Smooth muscle cell (in vitro differentiated cells): ENCODE measurements around the gene AP5S1. TPM values are rescaled to one million over a fixed set of nuclear protein-coding genes. Genes with fewer than 3 reads are reported as not detected.
"Not testable (repeated sequence)": the region's sequence is repeated elsewhere in the genome, so short reads cannot be mapped to it uniquely, and the experiment has no call there.

Experiments used
- DNase-seq: peaks from one replicate; lab custom pipeline; 2025; ENCODE audit not compliant: unreplicated experiment; lab: John Stamatoyannopoulos, UW
- H2AFZ ChIP-seq: fragments of 200-600 bp; sonication (generic); 2 replicates; pipeline ENCODE4 v1.6.0; 2016; ENCODE audit warnings: antibody characterized with exemption, low read depth, mild to moderate bottlenecking
- H3F3A ChIP-seq: fragments of 200-600 bp; sonication (generic); 2 replicates; pipeline ENCODE4 v1.6.0; 2017; ENCODE audit warnings: antibody characterized with exemption, low read depth
- H3K27ac ChIP-seq: fragments of 200-600 bp; sonication (generic); 2 replicates; pipeline ENCODE4 v1.5.1; 2016; ENCODE audit warnings: low read depth, mild to moderate bottlenecking
- H3K27me3 ChIP-seq: fragments of 200-600 bp; sonication (generic); 2 replicates; pipeline ENCODE4 v1.6.1; 2016; ENCODE audit warnings: low read depth, mild to moderate bottlenecking
- H3K36me3 ChIP-seq: fragments of 200-600 bp; sonication (generic); 2 replicates; pipeline ENCODE4 v1.5.1; 2016; ENCODE audit warnings: low read depth
- H3K4me1 ChIP-seq: fragments of 200-600 bp; sonication (generic); 2 replicates; pipeline ENCODE4 v1.5.1; 2016; ENCODE audit warnings: low read depth
- H3K4me2 ChIP-seq: fragments of 200-600 bp; sonication (generic); 2 replicates; pipeline ENCODE4 v1.6.0; 2016; ENCODE audit warnings: mild to moderate bottlenecking
- H3K4me3 ChIP-seq: fragments of 200-600 bp; sonication (generic); 2 replicates; pipeline ENCODE4 v1.5.1; 2016; ENCODE audit warnings: mild to moderate bottlenecking
- H3K79me2 ChIP-seq: fragments of 200-600 bp; sonication (generic); 2 replicates; pipeline ENCODE4 v1.6.0; 2016; ENCODE audit warnings: low read depth, mild to moderate bottlenecking
- H3K9ac ChIP-seq: fragments of 200-600 bp; sonication (generic); 2 replicates; pipeline ENCODE4 v1.6.0; 2016; ENCODE audit warnings: low read depth
- H3K9me3 ChIP-seq: fragments of 200-600 bp; sonication (generic); replicated peaks from 2 replicates; pipeline ENCODE4 v1.5.1; 2016; ENCODE audit warnings: low read depth
- H4K20me1 ChIP-seq: fragments of 200-600 bp; sonication (generic); 2 replicates; pipeline ENCODE4 v1.6.0; 2016; ENCODE audit warnings: low read depth
- WGBS: methylation state at CpG from one replicate; pipeline ENCODE4 v1.1.7; 2016; ENCODE audit warnings: low lambda C conversion rate; 5-methylcytosine and 5-hydroxymethylcytosine counted together
- polyA plus RNA-seq: library from polyadenylated mRNA; unstranded; fragments of >200 nt; fragmentation: Nextera tagmentation; extraction: Ambion mirVana; gene quantifications from 2 replicates; pipeline ENCODE4 v1.2.1, GENCODE V29; 2016
- total RNA-seq: library from RNA; depleted of rRNA; stranded (reverse); fragments of >200 nt; gene quantifications from 2 replicates; pipeline ENCODE4 v1.2.3, GENCODE V29; 2014
- TF ChIP-seq, protein P1 (sequence below): fragments of 200-600 bp; sonication (generic); IDR thresholded peaks from 2 replicates; pipeline ENCODE4 v1.5.1; 2017; ENCODE audit warnings: borderline replicate concordance, mild to moderate bottlenecking, antibody characterized with exemption; ENCODE audit not compliant: insufficient read depth, poor library complexity, severe bottlenecking

Gene AP5S1
- total and polyA plus RNA-seq, 2 experiments from 2014 or later, result 3.1 to 14.7 TPM

DNA sequence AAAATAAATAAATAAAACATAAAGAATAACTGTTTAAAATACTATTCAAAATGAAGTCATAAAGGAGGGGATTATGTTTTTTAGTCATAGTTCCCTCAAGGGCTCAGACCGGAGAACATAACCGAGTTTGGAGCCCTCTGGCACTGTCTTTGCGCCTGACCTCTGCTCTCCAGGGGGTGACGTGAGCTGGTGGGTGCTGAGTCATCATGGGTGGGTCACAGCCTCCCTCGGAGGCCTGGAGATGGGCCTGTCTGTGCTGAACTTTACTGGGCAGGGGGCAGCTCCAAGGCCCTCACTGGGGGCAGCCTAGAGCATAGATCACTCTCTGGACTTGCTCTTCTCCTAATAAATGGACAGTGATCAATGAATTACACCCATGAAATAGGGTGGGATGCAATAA is 23.1 kb downstream of the AP5S1 start:
- H3K4me2 ChIP-seq, result no peak overlapping the region
- H3K36me3 ChIP-seq, result no peaks in the 10 kb centered on the region
- no peak overlapping the region for H2AFZ ChIP-seq
- WGBS, result 18% methylated on average over 5 of the region's 5 CpGs
- DNase-seq, result no peak
- peaks cover 7% of the 10 kb centered on the region for H4K20me1 ChIP-seq
- H3K27me3 ChIP-seq, result no peaks in the 10 kb centered on the region
- TF ChIP-seq, protein P1, sequence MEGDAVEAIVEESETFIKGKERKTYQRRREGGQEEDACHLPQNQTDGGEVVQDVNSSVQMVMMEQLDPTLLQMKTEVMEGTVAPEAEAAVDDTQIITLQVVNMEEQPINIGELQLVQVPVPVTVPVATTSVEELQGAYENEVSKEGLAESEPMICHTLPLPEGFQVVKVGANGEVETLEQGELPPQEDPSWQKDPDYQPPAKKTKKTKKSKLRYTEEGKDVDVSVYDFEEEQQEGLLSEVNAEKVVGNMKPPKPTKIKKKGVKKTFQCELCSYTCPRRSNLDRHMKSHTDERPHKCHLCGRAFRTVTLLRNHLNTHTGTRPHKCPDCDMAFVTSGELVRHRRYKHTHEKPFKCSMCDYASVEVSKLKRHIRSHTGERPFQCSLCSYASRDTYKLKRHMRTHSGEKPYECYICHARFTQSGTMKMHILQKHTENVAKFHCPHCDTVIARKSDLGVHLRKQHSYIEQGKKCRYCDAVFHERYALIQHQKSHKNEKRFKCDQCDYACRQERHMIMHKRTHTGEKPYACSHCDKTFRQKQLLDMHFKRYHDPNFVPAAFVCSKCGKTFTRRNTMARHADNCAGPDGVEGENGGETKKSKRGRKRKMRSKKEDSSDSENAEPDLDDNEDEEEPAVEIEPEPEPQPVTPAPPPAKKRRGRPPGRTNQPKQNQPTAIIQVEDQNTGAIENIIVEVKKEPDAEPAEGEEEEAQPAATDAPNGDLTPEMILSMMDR, result no peak
- no peak overlapping the region for H3K4me3 ChIP-seq
- peaks cover 14% of the 10 kb centered on the region for H3K79me2 ChIP-seq
- H3K4me1 ChIP-seq, result peaks cover 4% of the 10 kb centered on the region
- no peak overlapping the region for H3K9ac ChIP-seq
- H3K9me3 ChIP-seq, result no peaks in the 10 kb centered on the region
- H3F3A ChIP-seq, result no peaks in the 10 kb centered on the region
- H3K27ac ChIP-seq, result peak overlapping the region; percentile 44

DNA sequence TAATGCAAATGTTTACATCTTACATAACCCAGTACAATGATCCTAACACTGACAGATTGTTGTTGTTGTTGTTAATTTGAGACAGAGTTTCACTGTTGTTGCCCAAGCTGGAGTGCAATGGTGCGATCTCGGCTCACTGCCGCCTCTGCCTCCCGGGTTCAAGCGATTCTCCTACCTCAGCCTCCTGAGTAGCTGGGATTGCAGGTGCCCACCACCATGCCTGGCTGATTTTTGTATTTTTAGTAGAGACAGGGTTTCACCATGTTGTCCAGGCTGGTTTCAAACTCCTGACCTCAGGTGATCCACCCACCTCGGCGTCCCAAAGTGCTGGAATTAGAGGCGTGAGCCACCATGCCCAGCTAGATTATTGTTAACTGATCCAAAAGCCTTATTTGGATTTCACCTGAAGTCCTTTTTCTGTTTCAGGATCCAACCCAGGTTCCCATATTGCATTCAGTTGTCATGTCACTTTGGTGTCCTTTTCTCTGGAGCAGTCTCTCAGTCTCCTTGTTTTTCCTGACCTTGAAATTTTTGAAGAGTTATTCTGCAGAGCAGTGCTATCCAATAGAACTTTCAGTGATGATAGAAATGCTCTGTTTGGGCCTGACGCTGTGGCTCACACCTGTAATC is 23.8 kb downstream of the AP5S1 start:
- Histone ChIP-seq H3K79me2 (peaks cover 21% of the 10 kb centered on the region), H4K20me1 (peaks cover 13% of the 10 kb centered on the region)
- H3K27ac ChIP-seq, H3K4me2 ChIP-seq, H3K4me1 ChIP-seq, H3K9me3 ChIP-seq, H3K4me3 ChIP-seq, DNase-seq, H3F3A ChIP-seq, H3K36me3 ChIP-seq, H3K9ac ChIP-seq, H2AFZ ChIP-seq, H3K27me3 ChIP-seq: not testable (repeated sequence)
- WGBS, result 95% methylated on average over 9 of the region's 9 CpGs

DNA sequence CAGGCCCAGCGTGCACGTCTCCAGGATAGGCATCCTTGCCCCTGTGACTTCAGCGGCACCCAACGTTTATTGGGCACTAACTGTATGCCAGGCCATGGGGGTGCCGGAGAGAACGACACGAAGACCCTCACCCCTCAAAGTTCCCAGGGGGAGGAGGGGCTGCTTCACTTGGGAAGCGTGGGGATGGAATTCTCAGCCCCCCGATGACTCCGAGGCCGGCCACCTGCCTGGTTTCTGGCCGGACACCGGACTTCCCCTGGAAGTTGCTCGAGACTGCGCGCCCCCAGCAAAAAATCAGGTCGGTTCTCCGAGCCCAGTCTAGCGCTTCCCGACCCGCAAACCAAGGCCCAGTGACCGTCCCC is 26.0 kb downstream of the AP5S1 start:
- TF ChIP-seq, protein P1, result no peak
- H3K9me3 ChIP-seq, result no peaks in the 10 kb centered on the region
- H3K4me3 ChIP-seq, result peak overlapping the region; percentile 97
- H3K36me3 ChIP-seq, result no peaks in the 10 kb centered on the region
- DNase-seq, result no peak
- H2AFZ ChIP-seq, result peak overlapping the region; percentile 94
- peak overlapping the region; percentile 86 for H3K9ac ChIP-seq
- no peaks in the 10 kb centered on the region for H3K27me3 ChIP-seq
- H3K4me2 ChIP-seq, result peak overlapping the region; percentile 97
- no peaks in the 10 kb centered on the region for H3F3A ChIP-seq
- peaks cover 4% of the 10 kb centered on the region for H3K4me1 ChIP-seq
- H4K20me1 ChIP-seq, result peaks cover 28% of the 10 kb centered on the region
- H3K79me2 ChIP-seq, result peaks cover 33% of the 10 kb centered on the region
- H3K27ac ChIP-seq, result no peak overlapping the region
- WGBS, result 2% methylated on average over 22 of the region's 22 CpGs

DNA sequence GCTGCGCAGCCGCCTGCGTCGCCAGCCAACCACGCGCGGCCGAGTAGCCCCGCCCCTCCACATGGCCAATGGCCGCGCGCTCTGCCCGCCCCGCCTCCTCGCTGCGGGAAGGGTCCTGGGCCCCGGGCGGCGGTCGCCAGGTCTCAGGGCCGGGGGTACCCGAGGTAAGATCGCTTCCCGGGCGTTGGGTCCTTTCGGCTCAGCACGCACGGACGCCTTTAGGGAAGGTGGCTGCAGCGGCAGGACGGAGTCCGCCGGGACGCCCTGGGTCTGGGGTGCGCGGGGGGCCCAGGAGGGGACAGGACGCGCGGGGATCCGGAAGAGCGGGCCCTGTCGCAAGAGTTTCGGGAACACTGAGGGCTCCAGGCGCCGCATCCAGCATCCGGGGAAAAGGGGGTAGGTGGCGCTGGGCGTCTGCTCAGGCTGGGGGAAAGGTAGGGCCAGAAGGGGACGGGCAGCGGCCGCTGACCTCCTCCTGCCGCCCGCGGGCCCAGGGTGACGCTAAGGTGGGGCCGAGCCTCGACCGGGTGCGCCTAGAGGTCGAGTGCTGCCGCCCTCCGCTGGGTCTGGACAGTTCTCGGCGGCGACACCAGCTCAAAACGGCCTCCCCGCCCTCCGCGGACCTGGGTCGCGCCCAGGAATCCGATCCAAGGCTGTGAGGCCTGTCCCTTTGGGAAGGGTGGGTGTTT is 26.5 kb downstream of the AP5S1 start, which contains the start of gene MAVS:
MAVS (plus strand) TSS at position 95 of the 689 bp plus-strand sequence. CDS start 7,791 bp downstream, outside the sequence.
- Histone ChIP-seq H3K4me3 (peak within 1 kb of the TSS; percentile 97), H4K20me1 (peaks cover 33% of the 10 kb centered on the region), H3K4me2 (peak within 1 kb of the TSS; percentile 97), H3F3A (no peaks in the 10 kb centered on the region), H3K9ac (peak within 1 kb of the TSS; percentile 86), H3K4me1 (peaks cover 4% of the 10 kb centered on the region), H3K9me3 (no peaks in the 10 kb centered on the region), H3K27me3 (no peaks in the 10 kb centered on the region), H3K79me2 (peaks cover 33% of the 10 kb centered on the region), H3K36me3 (no peaks in the 10 kb centered on the region), H2AFZ (peak within 1 kb of the TSS; percentile 94), H3K27ac (peak within 1 kb of the TSS; percentile 35)
- under 1% methylated on average over 44 of the region's 72 CpGs for WGBS
- DNase-seq, result peak; percentile 63
- TF ChIP-seq, protein P1, result no peak
